Measurements from ENCODE around the gene TMEM109.

- TF ChIP-seq HDGF (IDR thresholded peaks at IDR 0.05; ENCODE audit: borderline replicate concordance) (no peak), ZNF384 (IDR thresholded peaks at IDR 0.05) (no peak), SP1 (IDR thresholded peaks at IDR 0.05) (no peak), BHLHE40 (IDR thresholded peaks at IDR 0.05; ENCODE audit: borderline replicate concordance) (no peak), FOXK2 (IDR thresholded peaks at IDR 0.05) (no peak)
These were observed 49.0 kb upstream of the TMEM109 start for GRCh38 chr11:60864856-60865513.

Data from HEK293T (cell line).